Lower leg skin (tissue), 3 donors: ENCODE measurements around the gene LDLRAP1.

Source experiments
- CTCF ChIP-seq, 3 donors: fragments of 450-650 bp; IDR thresholded peaks; one replicate each; pipeline ENCODE4 v1.5.1; 2016; ENCODE audit warnings: antibody characterized with exemption in 3 of 3, mild to moderate bottlenecking in 3 of 3, moderate library complexity in 2 of 3
- POLR2A ChIP-seq, 2 donors: fragments of 450-650 bp; IDR thresholded peaks; one replicate each; pipeline ENCODE4 v1.6.1; 2016 to 2017; ENCODE audit warnings: antibody characterized with exemption in 2 of 2, mild to moderate bottlenecking in 1 of 2, moderate library complexity in 1 of 2

DNA sequence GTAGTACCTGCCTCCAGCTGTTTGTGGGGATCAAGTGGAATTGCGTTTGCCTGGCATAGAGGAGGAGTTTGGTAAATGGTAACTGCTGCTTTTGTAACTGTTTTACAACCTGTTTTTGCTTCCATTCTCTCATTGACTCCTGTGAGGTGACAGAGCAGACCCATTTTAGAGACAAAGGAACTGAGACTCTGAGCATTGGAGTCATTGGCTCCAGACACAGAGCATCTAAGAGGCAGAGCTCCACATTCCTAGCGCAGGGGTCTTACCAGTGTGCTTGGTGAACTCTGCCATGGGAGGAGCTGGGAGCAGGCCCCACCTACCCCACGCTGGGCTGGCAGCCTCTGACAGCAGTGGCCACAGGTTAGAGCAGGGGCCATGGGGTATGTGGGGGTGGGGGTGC is 2.4 kb downstream of the LDLRAP1 start:
- TF ChIP-seq CTCF (IDR thresholded peaks at IDR 0.05): no peak
- TF ChIP-seq POLR2A (IDR thresholded peaks at IDR 0.05): no peak
